Upper lobe of left lung (tissue), 6 donors: Measurements from ENCODE around the gene SPATA20. TPM values are rescaled to one million over a fixed set of nuclear protein-coding genes. Genes with fewer than 3 reads are reported as not detected.
A peak's percentile ranks its signal among the peaks of the same experiment; 100 is the strongest.

Source experiments
- ATAC-seq, 2 donors: fragments of 200-7000 bp; cut with Tn5 transposase; one replicate each; pipeline ENCODE4 v1.9.1; 2022; ENCODE audit warnings: mild to moderate bottlenecking in 2 of 2, moderate library complexity in 2 of 2; ENCODE audit not compliant: low FRiP score in 2 of 2
- DNase-seq, 2 donors: peaks; one replicate each; pipeline ENCODE4 v3.0.0-alpha.2; 2019 to 2020
- H3K27ac ChIP-seq, 4 donors: fragments of 200-600 bp; sonication (generic); one replicate each; pipeline ENCODE4 v1.5.1; 2016 to 2019
- H3K27me3 ChIP-seq, 4 donors: fragments of 200-600 bp; sonication (generic); one replicate each; pipeline ENCODE4 v1.5.1; 2017 to 2019
- H3K36me3 ChIP-seq, 4 donors: fragments of 200-600 bp; sonication (generic); one replicate each; pipeline ENCODE4 v1.5.1; 2016 to 2019
- H3K4me1 ChIP-seq, 4 donors: fragments of 200-600 bp; sonication (generic); one replicate each; pipeline ENCODE4 v1.5.1; 2018 to 2019
- H3K4me3 ChIP-seq, 4 donors: fragments of 200-600 bp; sonication (generic); one replicate each; pipeline ENCODE4 v1.5.1; 2017 to 2019; ENCODE audit warnings: mild to moderate bottlenecking in 2 of 4, moderate library complexity in 1 of 4
- H3K9me3 ChIP-seq, 4 donors: fragments of 200-600 bp; sonication (generic); one replicate each; pipeline ENCODE4 v1.5.1; 2018 to 2019
- CTCF ChIP-seq, 6 experiments: fragments of 450-650 bp in 4 of 6; fragments of 200-600 bp in 2 of 6; sonication (generic) in 2 of 6; IDR thresholded peaks; one replicate each; pipeline ENCODE4 v1.5.1; 2016 to 2019; ENCODE audit warnings: antibody characterized with exemption in 6 of 6
- EP300 ChIP-seq, 4 donors: sonication (generic); formaldehyde crosslinking; IDR thresholded peaks; one replicate each; pipeline ENCODE4 v1.5.1; 2017; ENCODE audit warnings: antibody characterized with exemption in 4 of 4, control low read depth in 2 of 4
- POLR2A ChIP-seq, 4 donors: fragments of 450-650 bp; IDR thresholded peaks; one replicate each; pipeline ENCODE4 v1.5.1; 2016 to 2017; ENCODE audit warnings: antibody characterized with exemption in 4 of 4, mild to moderate bottlenecking in 2 of 4
- POLR2AphosphoS5 ChIP-seq, 2 donors: sonication (generic); formaldehyde crosslinking; IDR thresholded peaks; one replicate each; pipeline ENCODE4 v1.5.1; 2017; ENCODE audit warnings: antibody characterized with exemption in 2 of 2
- WGBS, 2 donors: methylation state at CpG; one replicate each; pipeline ENCODE4 v1.1.5; 2017 to 2018; 5-methylcytosine and 5-hydroxymethylcytosine counted together
- total RNA-seq, 6 donors: library from RNA; depleted of rRNA in 4 of 6; stranded (reverse); fragments of >200 nt in 4 of 6; gene quantifications; one replicate each; pipeline versions ENCODE4 v1.1.0 to v1.2.1, GENCODE V29; 2016 to 2021
- donor health status: DM: no; HTN: no; CAD: no; lungs with moderate emphysema.
- donor health status: DM: no; HTN: yes; CAD: no; lungs with severe emphysema.

Gene SPATA20
- total RNA-seq, 6 donors from 2014 or later, result 32.9 to 111 (median 46.4) TPM

GRCh38 chr17:50549969-50550368 is 3.0 kb downstream of the SPATA20 start:
- no peak overlapping the region for H3K4me3 ChIP-seq
- ATAC-seq (no peak), DNase-seq (no peak)
- TF ChIP-seq EP300 (IDR thresholded peaks at IDR 0.05) (no peak), POLR2AphosphoS5 (IDR thresholded peaks at IDR 0.05) (no peak), CTCF (IDR thresholded peaks at IDR 0.05) (no peak), POLR2A (IDR thresholded peaks at IDR 0.05) (no peak)
- H3K27ac ChIP-seq, result no peak overlapping the region
- peaks cover 0 to 11% (median 4%) of the 10 kb centered on the region in 4 donors for H3K36me3 ChIP-seq
- no peaks in the 10 kb centered on the region for H3K27me3 ChIP-seq
- WGBS, 2 donors, result 89 to 100% methylated on average over 3 to 8 of the region's 11 CpGs
- no peaks in the 10 kb centered on the region for H3K9me3 ChIP-seq
- peaks cover 12 to 26% (median 13%) of the 10 kb centered on the region in 4 donors for H3K4me1 ChIP-seq

GRCh38 chr17:50550661-50551432 is 3.9 kb downstream of the SPATA20 start:
- TF ChIP-seq CTCF (IDR thresholded peaks at IDR 0.05), result peak; percentile 79 to 93 (median 86)
- TF ChIP-seq EP300 (IDR thresholded peaks at IDR 0.05), result no peak

GRCh38 chr17:50551433-50551815 is 4.5 kb downstream of the SPATA20 start:
- H3K4me1 ChIP-seq, result peaks cover 12 to 24% (median 13%) of the 10 kb centered on the region in 4 donors
- H3K36me3 ChIP-seq, result peaks cover 0 to 22% (median 11%) of the 10 kb centered on the region in 4 donors
- no peak overlapping the region for H3K4me3 ChIP-seq
- TF ChIP-seq CTCF (IDR thresholded peaks at IDR 0.05) (no peak), EP300 (IDR thresholded peaks at IDR 0.05) (no peak), POLR2A (IDR thresholded peaks at IDR 0.05) (no peak), POLR2AphosphoS5 (IDR thresholded peaks at IDR 0.05) (no peak)
- H3K27me3 ChIP-seq, result no peaks in the 10 kb centered on the region
- 86 to 93% methylated on average over 6 to 8 of the region's 8 CpGs for WGBS, 2 donors
- no peak for ATAC-seq
- DNase-seq, result no peak
- H3K9me3 ChIP-seq, result no peaks in the 10 kb centered on the region
- no peak overlapping the region for H3K27ac ChIP-seq

More at GRCh38 chr17:50550661-50551432, 3.9 kb downstream of the SPATA20 start:
- Histone ChIP-seq H3K27ac (no peak overlapping the region), H3K4me1 (peaks cover 12 to 26% (median 13%) of the 10 kb centered on the region in 4 donors), H3K4me3 (no peak overlapping the region), H3K36me3 (peaks cover 0 to 20% (median 11%) of the 10 kb centered on the region in 4 donors), H3K27me3 (no peaks in the 10 kb centered on the region), H3K9me3 (no peaks in the 10 kb centered on the region)
- ATAC-seq, result peak; percentile 77 to 79
- DNase-seq, result peak; percentile 80 to 85
- 53 to 68% methylated on average over 18 to 29 of the region's 32 CpGs for WGBS, 2 donors

- ATAC-seq, result no peak
- Histone ChIP-seq H3K9me3 (no peaks in the 10 kb centered on the region), H3K36me3 (peaks cover 0 to 22% (median 11%) of the 10 kb centered on the region in 4 donors), H3K27me3 (no peaks in the 10 kb centered on the region), H3K27ac (no peak overlapping the region), H3K4me1 (peaks cover 8 to 19% (median 9%) of the 10 kb centered on the region in 4 donors), H3K4me3 (no peak overlapping the region)
- TF ChIP-seq CTCF (IDR thresholded peaks at IDR 0.05) (no peak), POLR2A (IDR thresholded peaks at IDR 0.05) (no peak), EP300 (IDR thresholded peaks at IDR 0.05) (no peak), POLR2AphosphoS5 (IDR thresholded peaks at IDR 0.05) (no peak)
- no peak for DNase-seq
- 94 to 95% methylated on average over 12 of the region's 12 CpGs for WGBS, 2 donors
Measured at GRCh38 chr17:50551884-50552283, 4.9 kb downstream of the SPATA20 start.
